OCI-LY7 (cell line): ENCODE results near the gene PIPOX. TPM values are rescaled to one million over a fixed set of nuclear protein-coding genes. Genes with fewer than 3 reads are reported as not detected.

Source experiments
- BruUV-seq: library from RNA; stranded (reverse); fragments of 400-500 nt; replicated peaks from 2 replicates; lab custom pipeline; 2021; lab: Mats Ljungman, UMichigan
- CTCF ChIA-PET: fragments of 300-600 bp; sonication (Branson Sonifier 250); formaldehyde crosslinking; loops from one replicate; lab custom pipeline; 2022; ENCODE audit warnings: antibody characterized with exemption; ENCODE audit not compliant: unreplicated experiment; lab: Charles Lee
- POLR2A ChIA-PET: fragments of 300-600 bp; sonication (Branson Sonifier 250); formaldehyde crosslinking; loops from one replicate; lab custom pipeline; 2022; ENCODE audit warnings: antibody characterized with exemption; lab: Charles Lee
- DNase-seq: peaks from one replicate; pipeline ENCODE4 v3.0.0-alpha.2; 2015; ENCODE audit warnings: low spot score
- H2AFZ ChIP-seq: fragments of 200-600 bp; sonication (generic), shearing (Covaris generic); 2 replicates; pipeline ENCODE4 v1.6.1; 2014; ENCODE audit warnings: mild to moderate bottlenecking, antibody characterized with exemption, low read length, moderate library complexity
- H3K27ac ChIP-seq: fragments of 200-600 bp; sonication (generic); 2 replicates; pipeline ENCODE4 v1.5.1; 2014; ENCODE audit warnings: mixed run types, low read depth, mild to moderate bottlenecking, moderate library complexity, low read length, inconsistent platforms; ENCODE audit not compliant: poor library complexity, severe bottlenecking
- H3K36me3 ChIP-seq: fragments of 200-600 bp; sonication (generic); 2 replicates; pipeline ENCODE4 v1.6.1; 2014; ENCODE audit warnings: mild to moderate bottlenecking, antibody characterized with exemption, low read length, moderate library complexity, mixed read lengths; ENCODE audit not compliant: insufficient read depth
- H3K4me1 ChIP-seq: fragments of 200-600 bp; sonication (generic); 2 replicates; pipeline ENCODE4 v1.5.1; 2014; ENCODE audit warnings: mild to moderate bottlenecking, low read length; ENCODE audit not compliant: insufficient read depth, poor library complexity, severe bottlenecking
- H3K4me2 ChIP-seq: fragments of 200-600 bp; sonication (generic); 2 replicates; pipeline ENCODE4 v1.6.1; 2014; ENCODE audit warnings: mild to moderate bottlenecking, low read length
- H3K4me3 ChIP-seq: fragments of 200-600 bp; sonication (generic); 2 replicates; pipeline ENCODE4 v1.5.1; 2014; ENCODE audit warnings: mild to moderate bottlenecking, low read depth, low read length; ENCODE audit not compliant: poor library complexity, severe bottlenecking
- H3K79me2 ChIP-seq: fragments of 200-600 bp; sonication (generic); 2 replicates; pipeline ENCODE4 v1.6.1; 2016; ENCODE audit warnings: low read depth, mild to moderate bottlenecking, low read length, moderate library complexity, mixed read lengths; ENCODE audit not compliant: insufficient read depth
- H3K9me2 ChIP-seq: fragments of 200-600 bp; sonication (generic); 2 replicates; pipeline ENCODE4 v1.6.1; 2016; ENCODE audit warnings: mild to moderate bottlenecking, low read length, mixed read lengths; ENCODE audit not compliant: insufficient read depth
- H3K9me3 ChIP-seq: fragments of 200-600 bp; sonication (generic); 2 replicates; pipeline ENCODE4 v1.6.1; 2014; ENCODE audit warnings: mild to moderate bottlenecking, mixed run types, low read length, mixed read lengths
- H4K20me1 ChIP-seq: fragments of 200-600 bp; sonication (generic); 2 replicates; pipeline ENCODE4 v1.6.1; 2014; ENCODE audit warnings: mild to moderate bottlenecking, antibody characterized with exemption, low read length, moderate library complexity, mixed read lengths; ENCODE audit not compliant: insufficient read depth
- CTCF ChIP-seq: fragments of 200-600 bp; sonication (generic); conservative IDR thresholded peaks from 2 replicates; pipeline ENCODE4 v1.5.1; 2014; ENCODE audit warnings: mild to moderate bottlenecking, antibody characterized with exemption, low read length, moderate library complexity, mixed read lengths
- EZH2phosphoT487 ChIP-seq: fragments of 200-600 bp; sonication (generic); IDR thresholded peaks from 2 replicates; pipeline ENCODE4 v1.6.1; 2018; ENCODE audit warnings: low read depth, borderline replicate concordance, mild to moderate bottlenecking, mixed run types, antibody characterized with exemption, low read length, moderate library complexity, mixed read lengths
- intact Hi-C: fragments of 100-400 bp; cut with micrococcal nuclease; formaldehyde crosslinking; loops from one replicate; pipeline ENCODE4 v1.10.0; 2022; ENCODE audit not compliant: unreplicated experiment
- total RNA-seq, 2 experiments: library from RNA; depleted of rRNA in 1 of 2; stranded (reverse); fragments of >200 nt in 1 of 2; shearing (Covaris generic) in 1 of 2; gene quantifications; 2 replicates each; pipeline ENCODE4 v1.2.3, GENCODE V29; 2014 to 2022

Gene PIPOX
- total RNA-seq, 2 experiments from 2014 or later = 3.8 to 4.1 TPM

- Histone ChIP-seq H3K36me3 (peaks cover 63% of the 10 kb centered on the region), H3K9me2 (no peaks in the 10 kb centered on the region), H3K4me2 (no peak overlapping the region), H3K4me1 (no peaks in the 10 kb centered on the region), H3K79me2 (no peaks in the 10 kb centered on the region), H3K4me3 (no peak overlapping the region), H3K9me3 (no peaks in the 10 kb centered on the region), H4K20me1 (no peaks in the 10 kb centered on the region), H2AFZ (no peak overlapping the region), H3K27ac (no peak overlapping the region)
- no peak for DNase-seq
- CTCF ChIA-PET = no interaction called here
- TF ChIP-seq EZH2phosphoT487 (no peak), CTCF (no peak)
- intact Hi-C loops = no loop called here
- BruUV-seq = no TSS peak
- POLR2A ChIA-PET = no interaction called here
Measured at GRCh38 chr17:29084541-29085146, 41.7 kb downstream of the PIPOX start.

- BruUV-seq = no TSS peak
- H3K27ac ChIP-seq = no peak overlapping the region
Measured at GRCh38 chr17:29085223-29085622, 42.3 kb downstream of the PIPOX start.

More at GRCh38 chr17:29085223-29085622, 42.3 kb downstream of the PIPOX start:
- H3K4me3 ChIP-seq = no peak overlapping the region
- no peak for DNase-seq
- peaks cover 66% of the 10 kb centered on the region for H3K36me3 ChIP-seq
- H3K9me3 ChIP-seq = no peaks in the 10 kb centered on the region
- no peaks in the 10 kb centered on the region for H3K9me2 ChIP-seq
- no peak overlapping the region for H2AFZ ChIP-seq
- intact Hi-C loops = no loop called here
- H3K79me2 ChIP-seq = no peaks in the 10 kb centered on the region
- CTCF ChIA-PET = no interaction called here
- no peaks in the 10 kb centered on the region for H3K4me1 ChIP-seq
- H4K20me1 ChIP-seq = no peaks in the 10 kb centered on the region
- POLR2A ChIA-PET = no interaction called here
- H3K4me2 ChIP-seq = no peak overlapping the region
- TF ChIP-seq CTCF = no peak
- no peak for TF ChIP-seq EZH2phosphoT487
